ENCODE results near the gene CSMD2.

- TF ChIP-seq CTCF (conservative IDR thresholded peaks at IDR 0.05; ENCODE audit: low read depth, low read length) (no peak), POLR2A (IDR thresholded peaks at IDR 0.05; ENCODE audit: low read depth, low read length) (no peak), FOS (IDR thresholded peaks at IDR 0.05; ENCODE audit: low read depth, low read length) (no peak), RCOR1 (IDR thresholded peaks at IDR 0.05; ENCODE audit: insufficient replicate concordance, low read length) (no peak), CEBPB (IDR thresholded peaks at IDR 0.05; ENCODE audit: low read depth, low read length) (no peak), RFX5 (IDR thresholded peaks at IDR 0.05; ENCODE audit: low read depth, low read length) (no peak), MAFK (IDR thresholded peaks at IDR 0.05; ENCODE audit: low read depth, low read length) (no peak), SMC3 (IDR thresholded peaks at IDR 0.05; ENCODE audit: low read depth, low read length) (no peak), RAD21 (IDR thresholded peaks at IDR 0.05; ENCODE audit: low read length) (no peak)
- TF ChIP-seq, protein P1, sequence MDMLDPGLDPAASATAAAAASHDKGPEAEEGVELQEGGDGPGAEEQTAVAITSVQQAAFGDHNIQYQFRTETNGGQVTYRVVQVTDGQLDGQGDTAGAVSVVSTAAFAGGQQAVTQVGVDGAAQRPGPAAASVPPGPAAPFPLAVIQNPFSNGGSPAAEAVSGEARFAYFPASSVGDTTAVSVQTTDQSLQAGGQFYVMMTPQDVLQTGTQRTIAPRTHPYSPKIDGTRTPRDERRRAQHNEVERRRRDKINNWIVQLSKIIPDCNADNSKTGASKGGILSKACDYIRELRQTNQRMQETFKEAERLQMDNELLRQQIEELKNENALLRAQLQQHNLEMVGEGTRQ (IDR thresholded peaks at IDR 0.05; ENCODE audit: low read depth, low read length) = no peak
These were observed 400.9 kb downstream of the CSMD2 start for GRCh38 chr1:33764149-33764548.
